ENCODE data around the gene CTNNA2.
"Not testable (repeated sequence)": the region's sequence is repeated elsewhere in the genome, so short reads cannot be mapped to it uniquely, and the experiment has no call there.

CTNNA2 gene

GRCh38 chr2:80113399-80113798, 600.5 kb downstream of the CTNNA2 start:
- DNase-seq = no peak

- DNase-seq = no peak
Measured at GRCh38 chr2:80114812-80115211, 602.0 kb downstream of the CTNNA2 start.

GRCh38 chr2:80117401-80117800, 604.5 kb downstream of the CTNNA2 start:
- no peak for DNase-seq

- no peak for DNase-seq
Measured at GRCh38 chr2:80120866-80121265, 608.0 kb downstream of the CTNNA2 start.

DNA sequence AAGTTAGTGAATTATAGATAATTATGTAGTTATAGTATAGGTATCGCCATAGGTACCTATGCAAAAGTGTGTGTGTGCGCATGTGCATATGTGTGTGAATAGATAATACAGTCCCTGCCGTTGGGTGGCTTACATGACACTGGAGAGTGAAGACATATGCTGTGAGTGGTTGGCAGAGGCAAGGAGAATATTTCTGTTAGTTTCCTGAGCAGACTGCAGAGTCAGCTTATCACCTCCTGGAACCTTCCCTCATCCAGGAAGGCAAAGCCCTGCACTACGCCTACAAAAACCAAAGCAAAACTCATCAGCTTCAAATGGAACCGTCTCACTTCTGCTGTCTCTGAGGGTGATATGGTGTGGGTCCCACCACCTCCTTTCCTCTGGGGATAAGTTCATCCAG, 609.8 kb downstream of the CTNNA2 start:
- no peak for DNase-seq

- DNase-seq = no peak
Measured at GRCh38 chr2:80126596-80127189, 613.8 kb downstream of the CTNNA2 start.

DNA sequence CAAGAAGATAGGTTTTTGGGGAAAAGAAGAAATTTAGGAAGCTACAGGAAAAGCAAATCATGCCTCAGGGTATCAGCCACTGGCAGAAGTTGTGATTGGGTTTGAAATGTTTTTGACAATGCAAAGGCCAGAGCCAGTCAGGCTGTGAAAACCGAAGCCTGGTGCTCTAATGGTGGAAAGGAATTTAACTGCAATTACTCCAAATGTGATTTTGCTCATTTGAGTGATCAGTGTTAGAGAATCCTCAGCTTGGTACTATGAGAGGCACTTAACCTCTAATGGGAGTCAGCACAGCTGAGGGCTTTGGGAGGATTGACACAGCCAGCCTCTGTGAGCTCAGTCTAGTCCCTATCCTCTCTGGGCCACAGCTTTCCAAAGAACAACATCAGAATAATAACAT, 615.2 kb downstream of the CTNNA2 start:
- DNase-seq = no peak

- DNase-seq = no peak
Measured at GRCh38 chr2:80132281-80132680, 619.4 kb downstream of the CTNNA2 start.

DNA sequence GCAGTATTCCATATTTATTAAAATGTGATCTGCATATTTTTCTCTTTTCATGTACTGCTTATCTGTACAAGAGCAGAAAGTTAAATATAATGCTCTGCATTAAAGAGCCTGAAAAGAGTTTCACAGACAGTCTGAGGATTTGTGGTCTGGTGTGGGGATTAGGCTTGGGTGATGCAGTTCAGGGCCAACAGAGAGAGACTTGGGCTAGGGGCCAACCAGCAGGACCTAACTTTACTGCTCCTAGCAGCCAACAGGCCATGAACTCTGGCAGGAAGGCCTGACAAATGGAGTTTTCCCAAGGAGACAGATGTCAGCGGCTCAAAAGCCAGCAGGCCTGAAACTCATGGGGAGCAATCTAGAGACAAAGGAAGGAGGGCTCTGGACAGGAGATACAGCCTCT, 622.1 kb downstream of the CTNNA2 start:
- DNase-seq = no peak

- no peak for DNase-seq
Measured at GRCh38 chr2:80136338-80136737, 623.5 kb downstream of the CTNNA2 start.

DNA sequence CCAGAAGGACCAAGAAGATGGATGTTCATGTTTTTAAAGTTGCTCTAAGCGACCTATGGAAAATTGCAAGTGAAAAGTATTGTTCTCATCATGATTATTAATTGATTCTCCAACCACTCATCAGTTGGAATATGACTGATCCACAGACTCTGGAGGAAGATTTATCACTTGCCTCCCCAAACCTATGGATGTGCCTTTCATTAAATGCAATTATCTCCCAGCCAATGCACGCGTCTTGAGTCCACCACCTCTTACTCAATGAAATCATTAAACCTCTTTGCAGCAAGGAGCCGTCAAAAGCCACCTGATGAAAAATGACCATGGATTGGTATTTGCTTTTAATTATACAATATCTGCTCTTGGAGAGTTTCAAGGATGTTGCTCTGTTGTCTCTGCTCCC, 626.1 kb downstream of the CTNNA2 start:
- no peak for DNase-seq

DNA sequence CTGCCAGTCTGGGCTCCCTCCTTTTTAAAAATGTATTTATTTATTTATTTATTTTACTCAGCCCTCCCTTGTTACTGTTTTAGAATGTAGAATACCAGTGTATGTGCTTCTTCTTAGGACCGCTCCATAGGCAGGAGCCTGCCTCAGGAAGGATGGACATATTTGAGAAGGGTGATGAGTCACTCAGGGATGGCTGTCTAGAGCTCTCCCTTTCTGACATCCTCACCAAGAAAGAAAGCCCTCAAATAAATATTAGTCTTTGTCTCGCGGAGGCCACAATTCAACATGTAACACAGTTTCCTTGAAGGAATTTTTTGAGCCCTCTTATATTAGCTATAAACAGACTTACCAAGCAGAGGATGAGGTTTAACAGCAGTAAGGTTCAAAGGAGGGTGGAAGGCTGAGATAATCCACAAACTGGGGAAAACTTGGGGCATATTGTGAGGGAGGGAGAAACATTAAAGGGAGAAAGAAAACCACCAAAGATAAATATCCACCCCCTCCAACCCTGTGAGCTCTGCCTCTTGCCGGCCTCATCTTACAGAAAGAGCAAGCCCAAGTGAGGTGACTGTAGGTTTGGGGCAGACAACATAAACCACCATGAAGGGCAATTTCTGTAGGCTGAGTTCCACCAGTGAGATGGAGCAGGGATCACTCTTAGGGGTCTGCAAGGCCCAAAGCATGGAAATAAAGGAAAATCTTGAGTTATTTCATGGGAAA, 628.3 kb downstream of the CTNNA2 start:
- DNase-seq = no peak

- no peak for DNase-seq
Measured at GRCh38 chr2:80145499-80145898, 632.6 kb downstream of the CTNNA2 start.

- DNase-seq = not testable (repeated sequence)
Measured at GRCh38 chr2:80146757-80147156, 633.9 kb downstream of the CTNNA2 start.

DNA sequence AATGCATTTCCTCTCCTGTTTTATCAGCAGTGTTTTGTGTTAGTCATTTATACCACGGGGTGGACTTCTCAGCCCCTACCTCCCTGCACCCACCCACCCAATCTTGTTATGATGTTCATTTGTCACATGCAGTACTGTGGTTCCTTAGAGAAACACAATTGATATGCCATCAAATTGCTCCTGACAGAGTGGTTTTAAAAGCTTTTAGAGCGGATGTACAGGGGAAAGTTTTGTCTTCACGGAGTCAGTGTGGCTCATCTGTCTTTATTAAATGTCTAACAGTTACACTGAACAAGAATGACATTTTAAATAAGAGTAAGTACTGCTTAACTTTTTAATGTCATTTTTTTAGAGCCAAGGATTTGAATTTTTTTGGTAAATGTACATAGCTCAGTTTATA, 634.8 kb downstream of the CTNNA2 start:
- no peak for DNase-seq

DNA sequence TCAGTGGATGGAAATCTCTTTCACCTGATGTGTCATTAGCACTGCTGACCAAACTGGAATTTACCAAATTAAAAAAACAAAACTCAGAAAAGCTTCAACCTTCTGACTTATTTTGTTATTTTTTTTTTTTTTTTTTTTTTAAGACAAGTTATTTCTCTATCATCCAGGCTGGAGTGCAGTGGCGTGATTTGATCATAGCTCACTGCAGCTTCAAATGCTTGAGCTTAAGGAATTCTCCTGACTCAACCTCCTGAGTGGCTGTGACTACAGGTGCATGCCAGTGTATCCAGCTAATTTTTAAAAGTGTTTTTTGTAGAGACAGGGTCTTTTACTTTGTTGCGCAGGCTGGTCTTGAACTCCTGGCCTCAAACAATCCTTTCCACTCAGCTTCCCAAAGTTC, 636.1 kb downstream of the CTNNA2 start:
- no peak for DNase-seq

DNA sequence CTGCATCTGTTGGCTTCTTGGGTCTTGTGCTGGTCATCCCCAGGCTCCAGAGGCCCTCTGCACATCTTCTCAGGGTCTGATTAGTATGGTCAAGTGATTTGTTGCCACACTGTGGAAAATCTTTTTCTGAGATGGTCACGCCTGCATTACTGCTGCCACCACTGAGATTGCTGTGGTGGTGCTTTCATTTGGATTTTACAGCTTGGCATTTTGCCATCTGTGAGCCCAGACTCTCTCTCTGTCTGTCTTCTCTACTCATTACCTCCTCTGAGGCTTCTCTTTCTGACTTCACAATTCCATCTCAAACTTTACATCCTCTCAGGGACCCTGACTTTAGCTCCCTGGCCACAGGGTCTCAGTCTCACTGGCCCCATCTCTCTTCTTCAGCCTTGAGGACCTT, 637.1 kb downstream of the CTNNA2 start:
- DNase-seq = no peak

- no peak for DNase-seq
Measured at GRCh38 chr2:80151248-80151647, 638.4 kb downstream of the CTNNA2 start.

DNA sequence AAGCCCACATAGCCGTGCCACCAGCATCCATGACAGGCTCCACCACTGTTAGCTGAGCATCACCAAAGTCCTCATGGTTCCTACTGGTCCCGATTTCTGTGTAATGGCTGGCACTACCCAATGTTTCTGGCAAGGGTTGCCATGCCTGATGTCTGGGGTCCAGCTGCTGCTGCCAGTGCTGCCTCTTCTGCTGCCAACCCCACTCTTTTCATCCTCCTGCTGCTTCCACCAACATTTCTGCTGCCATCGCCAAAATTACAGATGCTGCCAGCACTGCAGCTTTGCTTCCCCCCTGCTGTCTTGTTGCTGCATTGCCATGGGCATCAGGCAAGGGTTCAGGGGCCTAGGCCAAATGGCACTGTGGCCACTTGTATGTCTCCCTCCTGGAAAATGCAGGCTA, 638.8 kb downstream of the CTNNA2 start:
- no peak for DNase-seq

DNA sequence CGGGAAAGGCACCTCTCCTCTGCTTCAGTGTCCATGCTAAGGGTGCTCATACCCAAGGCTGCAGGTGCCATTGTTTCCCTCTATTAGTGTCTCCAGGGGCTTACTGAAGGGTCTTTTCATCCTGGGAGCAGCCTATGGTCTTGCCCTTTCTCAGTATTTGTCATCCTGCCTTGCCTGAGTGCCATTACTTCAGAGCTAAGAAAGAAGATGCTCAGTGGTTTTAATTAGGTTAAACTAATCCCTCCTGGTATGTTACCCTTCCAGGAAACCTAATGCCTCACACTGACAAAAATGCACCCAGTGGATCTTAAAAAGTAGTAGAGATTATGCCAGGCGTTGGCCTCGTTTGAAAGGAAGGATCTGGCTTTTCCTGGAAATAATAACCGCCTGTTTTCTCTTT, 640.3 kb downstream of the CTNNA2 start:
- no peak for DNase-seq

DNA sequence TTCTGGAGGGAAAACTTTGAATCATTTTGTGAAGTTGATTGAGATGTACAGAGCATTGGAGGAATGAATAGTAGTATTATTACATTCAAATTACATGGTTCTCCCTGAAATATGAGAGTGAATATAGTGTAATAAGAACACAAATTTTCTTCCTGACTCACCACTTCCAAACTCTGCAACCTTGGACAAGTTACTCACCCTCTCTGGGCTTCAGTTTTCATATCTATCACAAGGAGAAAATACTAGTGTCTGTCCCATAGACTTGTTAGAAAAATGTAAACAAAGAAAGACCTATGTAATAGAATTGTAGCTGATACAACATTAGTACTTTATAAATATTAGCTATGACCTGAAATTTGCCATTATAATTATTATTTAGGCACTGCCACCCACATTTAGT, 640.9 kb downstream of the CTNNA2 start:
- no peak for DNase-seq

DNA sequence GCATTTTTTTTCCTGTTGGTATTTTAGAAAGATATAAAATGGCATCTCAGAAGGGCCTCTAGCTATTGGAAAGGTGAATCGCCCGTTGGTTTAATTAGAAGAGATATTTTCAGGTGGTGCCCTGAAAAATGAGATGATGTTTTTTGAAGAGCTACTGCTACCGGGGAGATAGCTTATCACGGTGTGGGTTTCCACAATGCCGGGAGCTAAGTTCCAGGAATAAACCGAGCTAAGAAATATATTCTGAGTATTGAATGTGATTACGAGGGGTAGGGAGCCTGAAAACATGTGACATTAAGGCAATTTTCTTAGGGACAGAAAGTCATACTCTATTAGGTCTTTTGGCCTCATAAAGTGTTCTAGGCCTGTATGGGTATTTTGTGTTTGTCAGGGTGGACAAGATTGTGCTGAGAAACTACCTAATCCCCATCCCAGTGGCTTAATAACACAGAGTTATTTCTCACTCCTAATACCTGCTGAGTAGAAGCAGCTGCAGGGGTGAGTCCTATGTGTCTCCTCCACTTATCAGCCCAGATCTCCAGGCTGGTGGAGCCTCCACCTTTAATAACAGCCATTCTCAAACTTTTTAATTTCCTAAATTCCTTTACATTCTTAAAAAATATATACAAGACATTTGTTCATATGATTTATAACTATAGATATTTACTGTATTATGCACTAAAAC, 641.5 kb downstream of the CTNNA2 start:
- no peak for DNase-seq

- no peak for DNase-seq
Measured at GRCh38 chr2:80164375-80164774, 651.5 kb downstream of the CTNNA2 start.

DNA sequence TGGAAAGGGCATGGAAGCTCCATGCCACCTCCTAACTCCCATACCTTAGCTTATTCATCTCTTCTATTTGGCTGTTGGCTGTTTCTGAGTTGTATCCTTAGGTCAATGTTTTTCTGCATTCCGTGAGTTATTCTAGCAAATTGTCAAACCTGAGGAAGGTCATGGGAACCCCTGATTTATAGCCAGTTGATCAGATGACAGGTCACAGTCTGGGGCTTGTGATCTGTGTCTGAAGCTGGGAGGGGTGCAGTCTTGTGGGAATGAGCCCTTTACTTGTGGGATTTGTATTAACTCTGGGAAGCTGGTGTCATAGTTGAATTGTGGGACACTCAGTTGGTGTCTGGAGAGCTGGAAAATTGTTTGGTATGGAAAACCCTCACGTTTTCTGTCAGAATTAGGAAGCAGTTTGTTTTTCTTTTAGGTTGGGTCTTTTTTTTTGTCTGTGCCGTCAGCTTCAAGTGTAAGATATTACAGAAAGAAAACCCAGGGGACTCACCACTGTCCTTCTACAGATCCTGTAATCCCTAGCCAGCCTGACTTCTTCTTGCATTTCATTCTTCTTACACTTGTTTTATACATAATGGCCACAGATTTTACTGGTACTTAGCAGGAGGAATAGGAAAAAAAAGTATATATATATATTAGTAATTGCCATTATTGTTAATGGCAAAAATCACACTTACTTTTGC, 653.8 kb downstream of the CTNNA2 start:
- DNase-seq = no peak
